Lower leg skin (tissue), 4 donors: Measurements from ENCODE around the gene CAPG. TPM values are rescaled to one million over a fixed set of nuclear protein-coding genes. Genes with fewer than 3 reads are reported as not detected.

ENCODE experiments used
- DNase-seq, 2 donors: peaks; one replicate each; pipeline ENCODE4 v3.0.0-alpha.2; 2019; ENCODE audit warnings: low spot score in 2 of 2
- H3K4me3 ChIP-seq: fragments of 200-600 bp; sonication (generic); 2 replicates; pipeline ENCODE4 v1.5.1; 2017; ENCODE audit warnings: mild to moderate bottlenecking, low read depth; ENCODE audit not compliant: poor library complexity, severe bottlenecking
- POLR2A ChIP-seq, 2 donors: fragments of 450-650 bp; IDR thresholded peaks; one replicate each; pipeline ENCODE4 v1.6.1; 2016 to 2017; ENCODE audit warnings: antibody characterized with exemption in 2 of 2, mild to moderate bottlenecking in 1 of 2, moderate library complexity in 1 of 2
- WGBS, 2 donors: methylation state at CpG; one replicate each; pipeline ENCODE4 v1.1.5; 2018; 5-methylcytosine and 5-hydroxymethylcytosine counted together
- intact Hi-C: fragments of 100-400 bp; cut with DNase I; formaldehyde crosslinking; loops from one replicate; pipeline ENCODE4 v1.15.0; 2023; ENCODE audit warnings: low total_unique reads
- total RNA-seq, 4 donors: library from RNA; depleted of rRNA; stranded (reverse); fragments of >200 nt; gene quantifications; one replicate each; pipeline ENCODE4 v1.1.0, GENCODE V29; 2016
- TF ChIP-seq, protein P1 (sequence below), 3 donors: fragments of 450-650 bp; IDR thresholded peaks; one replicate each; pipeline ENCODE4 v1.5.1; 2016; ENCODE audit warnings: antibody characterized with exemption in 3 of 3, mild to moderate bottlenecking in 3 of 3, moderate library complexity in 2 of 3

CAPG gene
- total RNA-seq, 4 donors from 2014 or later = 177 to 272 (median 232) TPM

DNA sequence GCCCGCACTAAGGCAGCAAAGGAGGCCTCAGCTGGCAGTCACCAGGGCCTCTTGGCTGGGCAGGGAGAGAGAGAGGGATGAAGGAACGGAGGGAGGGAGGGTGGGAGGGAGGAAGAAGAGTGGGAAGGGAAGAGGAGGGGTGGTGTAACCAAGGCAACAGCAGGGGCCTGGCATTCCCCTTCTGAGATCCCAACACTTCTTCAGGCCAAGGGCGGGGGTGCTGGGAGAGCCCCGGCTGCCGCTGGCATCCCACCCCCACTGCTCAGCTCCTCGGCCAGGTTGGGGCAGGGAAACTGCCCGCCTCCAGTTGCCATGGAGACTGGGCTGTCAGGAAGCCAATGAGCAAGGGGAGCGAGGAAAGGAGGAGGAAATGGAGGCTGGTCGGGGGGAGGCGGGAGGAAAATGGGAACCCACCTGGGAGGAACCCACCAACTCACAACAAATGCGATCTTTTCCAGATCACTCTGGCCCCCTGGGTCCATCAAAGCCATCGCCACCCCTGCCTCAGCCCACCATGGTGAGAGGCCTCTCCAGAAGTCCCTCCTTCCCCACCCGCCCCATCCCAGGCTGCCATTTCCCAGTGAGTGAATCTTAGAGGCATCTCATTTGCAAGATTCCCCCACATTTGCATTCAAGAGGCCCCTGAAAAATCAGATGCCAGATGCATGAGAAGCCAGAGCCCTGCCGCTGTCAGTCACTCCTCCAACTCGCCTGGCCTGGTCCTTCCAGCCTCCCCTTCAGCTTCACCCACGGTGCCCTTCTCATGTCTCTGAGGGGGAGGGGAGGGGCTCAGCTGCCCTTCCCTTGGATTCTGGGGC is 20.8 kb upstream of the CAPG start:
- TF ChIP-seq, protein P1, sequence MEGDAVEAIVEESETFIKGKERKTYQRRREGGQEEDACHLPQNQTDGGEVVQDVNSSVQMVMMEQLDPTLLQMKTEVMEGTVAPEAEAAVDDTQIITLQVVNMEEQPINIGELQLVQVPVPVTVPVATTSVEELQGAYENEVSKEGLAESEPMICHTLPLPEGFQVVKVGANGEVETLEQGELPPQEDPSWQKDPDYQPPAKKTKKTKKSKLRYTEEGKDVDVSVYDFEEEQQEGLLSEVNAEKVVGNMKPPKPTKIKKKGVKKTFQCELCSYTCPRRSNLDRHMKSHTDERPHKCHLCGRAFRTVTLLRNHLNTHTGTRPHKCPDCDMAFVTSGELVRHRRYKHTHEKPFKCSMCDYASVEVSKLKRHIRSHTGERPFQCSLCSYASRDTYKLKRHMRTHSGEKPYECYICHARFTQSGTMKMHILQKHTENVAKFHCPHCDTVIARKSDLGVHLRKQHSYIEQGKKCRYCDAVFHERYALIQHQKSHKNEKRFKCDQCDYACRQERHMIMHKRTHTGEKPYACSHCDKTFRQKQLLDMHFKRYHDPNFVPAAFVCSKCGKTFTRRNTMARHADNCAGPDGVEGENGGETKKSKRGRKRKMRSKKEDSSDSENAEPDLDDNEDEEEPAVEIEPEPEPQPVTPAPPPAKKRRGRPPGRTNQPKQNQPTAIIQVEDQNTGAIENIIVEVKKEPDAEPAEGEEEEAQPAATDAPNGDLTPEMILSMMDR (IDR thresholded peaks at IDR 0.05) = no peak
- TF ChIP-seq POLR2A (IDR thresholded peaks at IDR 0.05) = no peak
- H3K4me3 ChIP-seq = no peak overlapping the region
- intact Hi-C loops = no loop called here
- WGBS, 2 donors = 71 to 75% methylated on average over 15 to 16 of the region's 16 CpGs
- no peak for DNase-seq

DNA sequence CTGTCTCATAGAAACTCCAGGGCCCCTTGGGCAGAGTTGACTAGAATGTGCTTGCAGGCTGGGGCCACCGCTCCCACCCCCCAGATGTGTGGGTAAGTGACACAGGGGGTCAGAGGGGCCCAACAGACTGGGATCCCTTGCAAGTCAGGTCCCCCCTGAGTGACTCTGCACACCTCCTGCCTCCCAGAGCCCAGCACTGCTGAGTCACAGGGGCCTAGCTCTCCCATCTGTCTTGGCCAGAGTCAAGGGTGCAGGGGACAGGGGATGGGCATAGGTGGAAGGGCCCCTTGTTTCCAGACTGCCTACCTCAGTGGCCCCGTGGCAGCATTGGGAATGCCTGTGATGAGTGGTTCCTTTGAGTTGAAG is 19.7 kb upstream of the CAPG start:
- no peak overlapping the region for H3K4me3 ChIP-seq
- no peak for DNase-seq
- intact Hi-C loops = no loop called here
- WGBS, 2 donors = 94% methylated on average over 2 of the region's 2 CpGs
- TF ChIP-seq, protein P1 (IDR thresholded peaks at IDR 0.05) = no peak
- no peak for TF ChIP-seq POLR2A (IDR thresholded peaks at IDR 0.05)

GRCh38 chr2:85429213-85429923 is 19.2 kb upstream of the CAPG start:
- 82 to 83% methylated on average over 10 to 12 of the region's 12 CpGs for WGBS, 2 donors
- intact Hi-C loops = no loop called here
- TF ChIP-seq POLR2A (IDR thresholded peaks at IDR 0.05) = no peak
- TF ChIP-seq, protein P1 (IDR thresholded peaks at IDR 0.05) = no peak
- DNase-seq = no peak
- no peak overlapping the region for H3K4me3 ChIP-seq

DNA sequence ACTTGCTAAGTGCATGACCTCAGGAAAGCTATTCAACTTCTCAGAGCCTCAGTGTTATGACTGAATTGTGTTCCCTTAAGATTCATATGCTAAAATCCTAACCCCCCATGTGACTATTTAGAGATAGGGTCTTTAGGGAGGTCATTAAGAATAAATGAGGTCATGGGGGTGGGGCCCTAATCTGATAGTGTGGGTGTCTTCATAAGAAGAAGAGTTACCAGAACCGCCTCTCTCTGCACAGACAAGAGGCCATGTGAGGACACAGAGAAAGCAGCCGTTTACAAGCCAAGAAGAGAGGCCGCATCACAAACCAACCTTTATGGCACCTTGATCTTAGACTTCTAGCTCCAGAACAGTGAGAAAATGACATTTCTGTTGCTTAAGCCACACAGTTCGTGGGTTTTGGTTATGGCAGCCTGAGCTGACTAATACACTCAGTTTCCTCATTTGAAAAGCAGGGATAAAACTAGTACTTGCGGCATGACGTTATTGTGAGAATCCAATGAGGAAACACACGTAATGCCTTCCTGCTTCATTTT is 18.2 kb upstream of the CAPG start:
- H3K4me3 ChIP-seq = no peak overlapping the region
- no peak for TF ChIP-seq POLR2A (IDR thresholded peaks at IDR 0.05)
- TF ChIP-seq, protein P1 (IDR thresholded peaks at IDR 0.05) = no peak
- intact Hi-C loops = no loop called here
- 64 to 73% methylated on average over 7 of the region's 7 CpGs for WGBS, 2 donors
- no peak for DNase-seq

DNA sequence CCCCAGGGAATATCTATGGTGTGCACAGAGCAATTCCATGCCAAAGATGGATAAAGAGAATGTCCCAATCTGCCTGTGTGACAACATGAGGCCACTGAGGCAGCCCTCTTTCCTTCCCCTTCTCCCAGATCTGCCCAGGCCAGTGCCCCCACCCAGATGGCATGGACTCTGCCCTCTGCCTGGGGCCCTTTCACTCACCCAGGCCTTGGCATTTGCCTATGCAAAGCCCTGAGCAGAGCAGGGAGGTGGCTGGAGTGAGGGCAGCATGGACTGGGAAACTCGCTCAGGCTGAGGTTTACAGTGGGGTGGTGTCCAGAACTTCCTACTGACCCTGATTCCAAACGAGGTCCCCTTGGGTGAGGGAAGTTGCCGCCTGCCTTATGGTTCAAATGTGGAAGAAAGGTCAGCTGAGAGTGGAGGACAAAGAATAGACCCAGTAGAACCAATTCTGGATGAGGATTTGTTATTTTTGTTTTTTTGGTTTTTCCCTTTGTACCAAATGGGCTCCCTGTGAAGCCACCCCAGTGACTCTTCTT is 17.2 kb upstream of the CAPG start:
- intact Hi-C loops = no loop called here
- no peak for DNase-seq
- WGBS, 2 donors = 70% methylated on average over 3 of the region's 3 CpGs
- no peak overlapping the region for H3K4me3 ChIP-seq
- TF ChIP-seq, protein P1 (IDR thresholded peaks at IDR 0.05) = no peak
- no peak for TF ChIP-seq POLR2A (IDR thresholded peaks at IDR 0.05)
